SW480 (cell line): Measurements from ENCODE around the gene MARCHF10.

Source experiments
- DNase-seq: peaks from one replicate; pipeline ENCODE4 v3.0.0-alpha.2; 2016; ENCODE audit warnings: low spot score

The MARCHF10 gene

GRCh38 chr17:62658136-62658920 lies 149.8 kb downstream of the MARCHF10 start:
- no peak for DNase-seq

- DNase-seq = no peak
Measured at GRCh38 chr17:62657690-62658089, 150.4 kb downstream of the MARCHF10 start.

- DNase-seq = no peak
Measured at GRCh38 chr17:62657145-62657665, 150.9 kb downstream of the MARCHF10 start.

GRCh38 chr17:62656446-62656845 lies 151.7 kb downstream of the MARCHF10 start:
- no peak for DNase-seq

GRCh38 chr17:62655656-62656055 lies 152.5 kb downstream of the MARCHF10 start:
- no peak for DNase-seq

- DNase-seq = no peak
Measured at GRCh38 chr17:62653826-62654761, 154.0 kb downstream of the MARCHF10 start.

GRCh38 chr17:62653002-62653825 lies 154.9 kb downstream of the MARCHF10 start:
- DNase-seq = peak; percentile 83

- DNase-seq = peak; percentile 68
Measured at GRCh38 chr17:62652251-62653001, 155.7 kb downstream of the MARCHF10 start.
